Islet of Langerhans (tissue), 1 donor: Measurements from ENCODE around the gene LBHD2.

ENCODE experiments used
- FAIRE-seq: peaks from one replicate; lab custom pipeline; 2011; peaks lifted over from hg19 to GRCh38; lab: Jason Lieb, UNC

The LBHD2 gene

GRCh38 chr14:103091041-103091882 is 7.3 kb downstream of the LBHD2 start:
- FAIRE-seq: no peak

GRCh38 chr14:103091883-103092222 is 7.8 kb downstream of the LBHD2 start:
- no peak for FAIRE-seq

- no peak for FAIRE-seq
Observed at GRCh38 chr14:103093856-103094405, 9.9 kb downstream of the LBHD2 start.

- FAIRE-seq: no peak
Observed at GRCh38 chr14:103094406-103095209, 10.6 kb downstream of the LBHD2 start, which contains the start of gene EXOC3L4. Gene EXOC3L4 (plus strand): TSS chr14:103094725. CDS start chr14:103100220, 5,495 bp downstream.

- no peak for FAIRE-seq
Observed at GRCh38 chr14:103095210-103095778, 11.3 kb downstream of the LBHD2 start.

- no peak for FAIRE-seq
Observed at GRCh38 chr14:103096387-103096786, 12.4 kb downstream of the LBHD2 start.

- no peak for FAIRE-seq
Observed at GRCh38 chr14:103097244-103097993, 13.4 kb downstream of the LBHD2 start.

- no peak for FAIRE-seq
Observed at GRCh38 chr14:103097994-103098957, 14.3 kb downstream of the LBHD2 start.

GRCh38 chr14:103099081-103099732 is 15.2 kb downstream of the LBHD2 start:
- FAIRE-seq: no peak

- no peak for FAIRE-seq
Observed at GRCh38 chr14:103099733-103100280, 15.8 kb downstream of the LBHD2 start.

- FAIRE-seq: no peak
Observed at GRCh38 chr14:103100281-103101121, 16.5 kb downstream of the LBHD2 start.

GRCh38 chr14:103101257-103101962 is 17.4 kb downstream of the LBHD2 start:
- no peak for FAIRE-seq

GRCh38 chr14:103101963-103102688 is 18.1 kb downstream of the LBHD2 start:
- FAIRE-seq: no peak

- FAIRE-seq: no peak
Observed at GRCh38 chr14:103102689-103103260, 18.8 kb downstream of the LBHD2 start.

- FAIRE-seq: no peak
Observed at GRCh38 chr14:103103461-103104388, 19.7 kb downstream of the LBHD2 start.

- FAIRE-seq: no peak
Observed at GRCh38 chr14:103104389-103104653, 20.3 kb downstream of the LBHD2 start.
